Liver (tissue), 3 donors: Measurements from ENCODE around the gene PATZ1.

ENCODE experiments used
- EGR1 ChIP-seq, 2 donors: IDR thresholded peaks; 2 replicates each; pipeline ENCODE4 v1.6.1; 2016 to 2018; ENCODE audit warnings: antibody characterized with exemption in 2 of 2, low read depth in 2 of 2
- GABPA ChIP-seq, 2 donors: IDR thresholded peaks in 1 of 2; conservative IDR thresholded peaks in 1 of 2; 2 replicates each; pipeline ENCODE4 v1.6.1; 2016; ENCODE audit warnings: antibody characterized with exemption in 2 of 2, mild to moderate bottlenecking in 1 of 2, moderate library complexity in 1 of 2
- HNF4A ChIP-seq, 2 donors: conservative IDR thresholded peaks; 2 replicates each; pipeline ENCODE4 v1.6.1; 2016; ENCODE audit warnings: antibody characterized with exemption in 2 of 2, mild to moderate bottlenecking in 2 of 2
- HNF4G ChIP-seq: IDR thresholded peaks from 2 replicates; pipeline ENCODE4 v1.6.1; 2016; ENCODE audit warnings: antibody characterized with exemption
- RAD21 ChIP-seq, 2 donors: IDR thresholded peaks; 2 replicates each; pipeline ENCODE4 v1.6.1; 2016; ENCODE audit warnings: antibody characterized with exemption in 2 of 2, mild to moderate bottlenecking in 2 of 2
- TAF1 ChIP-seq: conservative IDR thresholded peaks from 2 replicates; pipeline ENCODE4 v1.6.1; 2016; ENCODE audit warnings: antibody characterized with exemption, mild to moderate bottlenecking
- YY1 ChIP-seq: IDR thresholded peaks from 2 replicates; pipeline ENCODE4 v1.6.1; 2016; ENCODE audit warnings: antibody characterized with exemption, mild to moderate bottlenecking
- TF ChIP-seq, protein P1 (sequence below): fragments of 150-350 bp; IDR thresholded peaks from 2 replicates; pipeline ENCODE4 v1.5.1; 2017; ENCODE audit warnings: improper control_type of control experiment, low read depth, low read length; ENCODE audit not compliant: missing input control
- donor health status: healthy.
- donor health status: healthy.

DNA sequence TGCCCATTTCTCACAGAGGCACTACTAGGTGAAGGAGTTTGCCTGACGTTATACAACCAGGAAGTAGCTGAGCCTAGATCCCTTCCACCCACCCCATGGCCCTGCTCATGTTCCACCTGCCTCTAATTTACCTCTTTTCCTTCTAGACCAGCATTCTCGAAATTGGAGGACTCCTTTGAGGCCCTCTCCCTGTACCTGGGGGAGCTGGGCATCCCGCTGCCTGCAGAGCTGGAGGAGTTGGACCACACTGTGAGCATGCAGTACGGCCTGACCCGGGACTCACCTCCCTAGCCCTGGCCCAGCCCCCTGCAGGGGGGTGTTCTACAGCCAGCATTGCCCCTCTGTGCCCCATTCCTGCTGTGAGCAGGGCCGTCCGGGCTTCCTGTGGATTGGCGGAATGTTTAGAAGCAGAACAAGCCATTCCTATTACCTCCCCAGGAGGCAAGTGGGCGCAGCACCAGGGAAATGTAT lies 68.0 kb downstream of the PATZ1 start:
- TF ChIP-seq YY1 (no peak), HNF4G (no peak), GABPA (IDR thresholded peaks at IDR 0.05 in 1 of 2, conservative IDR thresholded peaks at IDR 0.05 in 1 of 2) (no peak), RAD21 (IDR thresholded peaks at IDR 0.05) (no peak), TAF1 (no peak), EGR1 (IDR thresholded peaks at IDR 0.05; ENCODE audit: low read depth in 2 of 2) (no peak), HNF4A (conservative IDR thresholded peaks at IDR 0.05) (no peak)
- TF ChIP-seq, protein P1, sequence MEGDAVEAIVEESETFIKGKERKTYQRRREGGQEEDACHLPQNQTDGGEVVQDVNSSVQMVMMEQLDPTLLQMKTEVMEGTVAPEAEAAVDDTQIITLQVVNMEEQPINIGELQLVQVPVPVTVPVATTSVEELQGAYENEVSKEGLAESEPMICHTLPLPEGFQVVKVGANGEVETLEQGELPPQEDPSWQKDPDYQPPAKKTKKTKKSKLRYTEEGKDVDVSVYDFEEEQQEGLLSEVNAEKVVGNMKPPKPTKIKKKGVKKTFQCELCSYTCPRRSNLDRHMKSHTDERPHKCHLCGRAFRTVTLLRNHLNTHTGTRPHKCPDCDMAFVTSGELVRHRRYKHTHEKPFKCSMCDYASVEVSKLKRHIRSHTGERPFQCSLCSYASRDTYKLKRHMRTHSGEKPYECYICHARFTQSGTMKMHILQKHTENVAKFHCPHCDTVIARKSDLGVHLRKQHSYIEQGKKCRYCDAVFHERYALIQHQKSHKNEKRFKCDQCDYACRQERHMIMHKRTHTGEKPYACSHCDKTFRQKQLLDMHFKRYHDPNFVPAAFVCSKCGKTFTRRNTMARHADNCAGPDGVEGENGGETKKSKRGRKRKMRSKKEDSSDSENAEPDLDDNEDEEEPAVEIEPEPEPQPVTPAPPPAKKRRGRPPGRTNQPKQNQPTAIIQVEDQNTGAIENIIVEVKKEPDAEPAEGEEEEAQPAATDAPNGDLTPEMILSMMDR, result no peak
